Coronary artery (tissue), 2 donors: Measurements from ENCODE around the gene XBP1.
"Not testable (repeated sequence)": the region's sequence is repeated elsewhere in the genome, so short reads cannot be mapped to it uniquely, and the experiment has no call there.

ENCODE experiments used
- DNase-seq: peaks from one replicate; pipeline ENCODE4 v3.0.0-alpha.2; 2017; ENCODE audit warnings: low spot score
- H3K27ac ChIP-seq, 2 donors: fragments of 200-600 bp; sonication (generic); one replicate each; pipeline ENCODE4 v1.5.1; 2016 to 2019
- H3K4me3 ChIP-seq: fragments of 200-600 bp; sonication (generic); 2 replicates; pipeline ENCODE4 v1.5.1; 2016; ENCODE audit warnings: mild to moderate bottlenecking, moderate library complexity
- TF ChIP-seq, protein P1 (sequence below): fragments of 200-600 bp; sonication (generic); IDR thresholded peaks from one replicate; pipeline ENCODE4 v1.5.1; 2019; ENCODE audit warnings: antibody characterized with exemption

The XBP1 gene

DNA sequence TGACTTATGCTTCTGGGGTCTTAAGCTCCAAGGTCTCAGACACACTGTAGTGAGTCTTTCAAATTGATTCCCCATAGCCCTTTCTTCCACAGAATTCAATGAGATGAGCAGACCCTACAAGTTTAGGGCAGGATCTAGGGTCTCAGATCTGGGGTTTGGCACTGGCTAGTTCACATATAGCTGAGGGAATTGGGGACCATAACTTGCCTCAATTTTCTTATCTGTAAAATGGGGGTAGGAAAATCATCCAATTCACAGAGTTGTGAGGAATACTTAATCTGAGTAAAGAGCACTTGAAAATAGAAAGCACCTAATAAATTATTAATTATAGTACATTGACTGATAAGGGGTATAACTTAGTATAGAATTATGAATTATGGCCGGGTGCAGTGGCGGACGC is 33.7 kb downstream of the XBP1 start:
- TF ChIP-seq, protein P1, sequence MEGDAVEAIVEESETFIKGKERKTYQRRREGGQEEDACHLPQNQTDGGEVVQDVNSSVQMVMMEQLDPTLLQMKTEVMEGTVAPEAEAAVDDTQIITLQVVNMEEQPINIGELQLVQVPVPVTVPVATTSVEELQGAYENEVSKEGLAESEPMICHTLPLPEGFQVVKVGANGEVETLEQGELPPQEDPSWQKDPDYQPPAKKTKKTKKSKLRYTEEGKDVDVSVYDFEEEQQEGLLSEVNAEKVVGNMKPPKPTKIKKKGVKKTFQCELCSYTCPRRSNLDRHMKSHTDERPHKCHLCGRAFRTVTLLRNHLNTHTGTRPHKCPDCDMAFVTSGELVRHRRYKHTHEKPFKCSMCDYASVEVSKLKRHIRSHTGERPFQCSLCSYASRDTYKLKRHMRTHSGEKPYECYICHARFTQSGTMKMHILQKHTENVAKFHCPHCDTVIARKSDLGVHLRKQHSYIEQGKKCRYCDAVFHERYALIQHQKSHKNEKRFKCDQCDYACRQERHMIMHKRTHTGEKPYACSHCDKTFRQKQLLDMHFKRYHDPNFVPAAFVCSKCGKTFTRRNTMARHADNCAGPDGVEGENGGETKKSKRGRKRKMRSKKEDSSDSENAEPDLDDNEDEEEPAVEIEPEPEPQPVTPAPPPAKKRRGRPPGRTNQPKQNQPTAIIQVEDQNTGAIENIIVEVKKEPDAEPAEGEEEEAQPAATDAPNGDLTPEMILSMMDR, result no peak
- no peak overlapping the region for H3K27ac ChIP-seq
- H3K4me3 ChIP-seq, result no peak overlapping the region
- DNase-seq, result no peak

GRCh38 chr22:28762000-28762399 is 38.4 kb downstream of the XBP1 start:
- H3K27ac ChIP-seq, DNase-seq, H3K4me3 ChIP-seq: not testable (repeated sequence)

DNA sequence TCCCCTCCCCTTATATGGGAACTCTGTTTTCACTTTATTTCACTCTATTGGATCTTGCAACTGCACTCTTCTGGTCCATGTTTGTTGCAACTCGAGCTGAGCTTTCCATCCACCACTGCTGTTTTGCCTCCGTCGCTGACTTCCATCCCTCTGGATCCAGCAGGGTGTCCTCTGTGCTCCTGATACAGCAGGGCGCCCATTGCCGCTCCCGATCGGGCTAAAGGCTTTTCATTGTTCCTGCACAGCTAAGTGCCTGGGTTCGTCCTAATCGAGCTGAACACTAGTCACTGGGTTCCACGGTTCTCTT is 39.0 kb downstream of the XBP1 start:
- Histone ChIP-seq H3K4me3 (no peak overlapping the region), H3K27ac (no peak overlapping the region)
- TF ChIP-seq, protein P1, result no peak
- DNase-seq, result no peak

GRCh38 chr22:28759861-28760560 is 40.4 kb downstream of the XBP1 start:
- DNase-seq, result no peak
- TF ChIP-seq, protein P1, result no peak
- H3K27ac ChIP-seq, result no peak overlapping the region
- no peak overlapping the region for H3K4me3 ChIP-seq

DNA sequence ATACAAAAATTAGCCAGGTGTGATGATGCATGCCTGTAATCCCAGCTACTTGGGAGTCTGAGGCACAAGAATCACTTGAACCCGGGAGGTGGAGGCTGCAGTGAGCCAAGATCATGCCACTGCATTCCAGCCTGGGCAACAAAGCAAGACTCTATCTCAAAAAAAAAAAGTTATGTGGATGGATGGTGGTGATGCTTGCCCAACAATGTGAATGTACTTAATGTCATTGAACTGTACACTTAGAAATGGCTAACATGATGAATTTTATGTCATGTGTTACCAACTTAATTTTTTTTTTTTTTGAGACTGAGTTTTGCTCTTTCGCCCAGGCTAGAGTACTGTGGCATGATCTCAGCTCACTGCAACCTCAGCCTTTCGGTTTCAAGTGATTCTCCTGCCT is 45.9 kb downstream of the XBP1 start:
- DNase-seq, H3K4me3 ChIP-seq, H3K27ac ChIP-seq: not testable (repeated sequence)

DNA sequence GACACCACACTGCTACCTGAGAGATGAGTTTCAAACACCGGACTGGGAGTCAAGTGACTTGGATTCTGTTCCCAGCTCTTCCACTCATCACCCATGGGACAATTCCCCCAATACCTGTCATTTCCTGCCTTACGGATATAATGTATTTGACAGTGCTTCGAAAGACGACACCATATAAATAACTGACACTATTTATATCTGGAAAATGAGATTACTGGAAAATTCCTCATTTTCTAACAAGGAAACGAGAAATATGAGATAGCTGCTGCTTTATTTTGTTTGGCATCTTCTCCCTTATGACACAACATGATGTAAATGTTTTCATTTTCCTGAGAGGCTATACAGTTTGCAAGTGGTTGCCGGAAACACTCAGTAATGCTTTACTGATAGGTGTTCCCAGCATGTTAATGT is 49.9 kb downstream of the XBP1 start:
- Histone ChIP-seq H3K27ac (no peak overlapping the region), H3K4me3 (no peak overlapping the region)
- TF ChIP-seq, protein P1, result no peak
- no peak for DNase-seq
